ENCODE data around the gene M1AP.

M1AP gene

DNA sequence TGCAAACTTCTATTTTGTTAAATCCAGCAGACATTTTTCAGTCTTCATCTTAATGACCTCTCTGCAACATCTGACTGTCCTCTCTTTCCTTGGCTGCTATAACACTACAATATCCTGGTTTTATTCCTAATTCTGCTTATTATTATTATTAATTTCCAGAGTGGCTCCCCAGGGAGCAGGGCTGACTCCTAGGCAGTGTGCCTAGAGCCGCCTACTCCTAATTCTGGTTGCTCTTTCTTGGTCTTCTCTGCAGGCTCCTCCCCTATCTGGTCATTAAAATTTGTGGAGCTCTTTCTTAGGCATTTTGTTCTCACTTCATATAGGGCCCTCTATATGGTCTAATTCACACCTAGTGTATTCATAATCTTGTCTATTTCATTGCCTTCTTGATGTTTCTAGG is 105.2 kb downstream of the M1AP start:
- no peak for DNase-seq

DNA sequence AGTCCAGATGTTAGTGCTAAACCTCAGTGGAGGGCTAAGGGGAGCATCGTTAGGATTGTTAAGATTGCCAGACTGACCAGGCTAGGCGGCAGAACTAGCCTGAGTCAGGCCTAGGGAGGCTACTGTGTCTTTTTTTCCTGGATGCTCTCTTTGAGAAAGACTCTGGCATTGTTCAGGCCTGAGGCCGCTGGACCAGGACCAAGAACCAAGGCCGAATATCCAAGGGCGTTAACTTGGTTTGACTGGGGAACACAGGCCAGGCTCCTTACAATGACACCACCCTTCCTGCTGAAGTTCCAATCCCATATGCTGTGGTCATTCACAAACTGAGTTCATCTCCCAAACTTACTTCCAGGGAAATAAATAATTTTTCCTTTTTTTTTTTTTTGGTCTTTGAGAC is 107.8 kb downstream of the M1AP start:
- no peak for DNase-seq

- no peak for DNase-seq
Measured at GRCh38 chr2:74538881-74539339, 109.2 kb downstream of the M1AP start.

DNA sequence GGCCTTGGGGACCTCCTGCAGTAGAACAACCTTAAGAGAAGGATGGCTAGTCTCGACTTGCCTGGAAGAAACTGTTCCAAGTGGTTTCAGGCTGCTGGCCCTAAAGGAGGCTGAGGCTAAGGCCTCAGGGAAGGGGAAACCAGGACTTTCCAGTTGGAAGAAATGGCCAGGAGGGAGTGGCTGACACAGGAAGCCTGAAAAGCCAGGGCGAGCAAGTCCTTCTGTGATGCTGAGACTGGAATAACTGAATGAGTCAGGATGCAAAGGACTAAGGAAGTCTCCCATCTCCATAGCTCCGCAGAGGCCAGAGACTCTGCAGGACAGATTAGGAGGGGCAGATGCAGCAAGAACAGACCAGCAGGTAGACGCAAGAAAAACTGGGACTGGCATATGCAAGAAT is 111.0 kb downstream of the M1AP start:
- no peak for DNase-seq

DNA sequence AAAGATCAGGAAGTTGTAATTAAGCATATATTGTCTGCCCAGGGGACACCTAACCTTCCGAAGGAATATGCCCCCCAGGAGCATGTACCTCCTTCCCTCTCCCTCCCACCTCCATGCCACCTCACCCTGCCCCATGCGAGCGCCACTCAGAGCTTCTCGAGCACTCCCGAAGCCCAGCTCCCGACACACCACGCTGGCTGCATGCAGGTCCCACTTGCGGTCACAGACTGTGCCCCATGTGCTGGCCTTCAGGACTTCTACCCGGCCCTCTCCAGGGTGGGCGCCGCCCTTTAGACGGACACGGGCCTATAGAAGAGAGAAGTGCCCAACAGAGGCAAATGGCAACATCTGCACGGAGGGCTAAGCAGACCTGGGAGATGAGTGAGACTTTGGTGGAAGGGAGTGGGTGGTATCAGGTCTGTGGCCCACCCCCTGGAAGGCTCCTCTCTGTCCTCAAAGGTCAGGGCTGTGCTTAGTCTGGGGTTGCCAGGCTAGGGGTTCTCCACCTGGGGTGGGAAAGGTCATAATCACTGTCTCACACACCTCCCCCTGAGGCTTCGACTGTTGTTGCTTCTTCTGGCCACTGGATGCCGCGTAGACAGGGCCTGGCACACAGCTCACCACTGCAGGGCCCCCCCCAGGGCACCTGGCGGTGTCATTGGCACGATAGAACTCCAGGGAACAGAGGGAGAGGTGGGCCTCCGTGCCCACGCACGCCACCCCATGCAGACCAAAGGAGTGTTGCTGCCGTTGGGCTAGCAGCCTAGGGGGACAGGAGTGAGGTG is 111.8 kb downstream of the M1AP start:
- no peak for DNase-seq

GRCh38 chr2:74535440-74535965 is 112.6 kb downstream of the M1AP start:
- DNase-seq = no peak

DNA sequence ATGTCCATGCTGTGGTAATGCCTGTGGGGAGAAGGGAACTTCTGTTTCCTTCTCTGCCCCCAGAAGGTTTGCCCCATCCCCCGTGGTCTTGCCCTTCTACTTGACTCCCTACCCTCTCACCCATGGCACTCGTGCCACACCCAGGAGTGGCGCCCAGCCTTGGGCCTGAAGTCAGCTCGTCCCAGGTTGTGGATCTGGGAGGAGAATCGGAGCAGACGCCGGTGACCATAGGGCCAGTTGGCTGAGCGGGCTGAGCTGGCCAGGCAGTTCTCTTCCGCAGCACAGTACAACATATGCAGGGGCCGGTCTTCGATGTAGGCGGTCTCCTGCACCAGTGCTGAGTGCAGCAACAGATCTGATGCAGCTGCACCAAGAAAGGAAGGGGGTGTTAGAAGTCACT is 113.7 kb downstream of the M1AP start:
- DNase-seq = no peak

DNA sequence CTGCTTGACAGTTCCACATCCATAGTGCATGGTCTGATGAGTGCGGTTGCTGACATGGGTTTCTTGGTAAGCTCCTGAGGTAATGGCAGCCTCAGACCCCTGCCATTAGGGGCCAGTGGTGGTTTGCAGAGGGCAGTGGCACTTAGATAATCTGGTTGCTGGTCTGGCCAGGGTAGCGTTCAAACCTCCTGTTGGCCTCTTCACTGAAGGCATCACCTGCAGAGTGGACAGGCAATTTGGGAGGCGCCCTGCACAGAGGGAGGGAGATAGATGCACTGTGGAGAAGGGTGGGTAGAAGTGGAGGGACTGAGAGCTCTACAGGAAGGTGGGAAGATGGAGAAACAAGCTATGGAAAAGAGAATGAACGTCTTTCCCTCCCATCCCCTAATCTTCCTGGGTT is 114.7 kb downstream of the M1AP start:
- no peak for DNase-seq

DNA sequence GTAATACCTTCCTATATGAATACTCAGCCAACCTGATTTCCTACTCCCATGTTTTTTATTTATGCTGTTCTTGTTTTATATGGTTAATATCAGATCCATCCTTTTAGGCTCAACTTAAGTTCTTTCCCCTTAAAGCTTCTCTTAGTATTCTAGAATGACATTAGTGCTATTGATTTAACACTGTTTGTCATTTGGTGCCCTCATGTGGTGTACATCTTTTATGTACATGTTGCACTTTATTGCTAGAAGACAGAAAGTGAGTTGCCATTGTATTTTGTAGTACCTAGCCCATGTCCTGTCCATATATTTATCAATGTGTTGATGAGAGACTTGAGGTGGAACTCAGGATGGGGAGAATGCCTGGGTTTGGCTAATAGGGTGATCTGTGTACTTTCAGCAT is 115.9 kb downstream of the M1AP start:
- peak; percentile 68 for DNase-seq

DNA sequence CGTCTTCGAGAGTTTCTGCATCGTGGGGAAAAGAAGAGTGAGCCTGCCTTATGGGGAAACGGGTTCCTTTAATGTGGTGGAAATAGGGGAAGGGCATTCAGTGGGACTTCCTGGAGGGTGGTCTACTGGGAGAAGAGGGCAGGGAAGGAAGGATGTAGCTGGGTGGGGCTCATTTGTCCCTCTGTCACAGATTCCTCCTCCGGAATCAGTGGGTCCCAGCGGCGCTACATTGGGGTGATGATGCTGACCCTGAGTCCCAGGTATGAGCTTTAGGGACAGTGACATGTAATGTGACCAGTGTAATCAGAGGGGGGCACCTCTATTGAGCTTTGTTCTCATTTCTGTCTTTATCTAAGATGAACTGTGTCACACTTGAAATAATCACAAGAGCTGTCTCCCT is 116.5 kb downstream of the M1AP start:
- no peak for DNase-seq

DNA sequence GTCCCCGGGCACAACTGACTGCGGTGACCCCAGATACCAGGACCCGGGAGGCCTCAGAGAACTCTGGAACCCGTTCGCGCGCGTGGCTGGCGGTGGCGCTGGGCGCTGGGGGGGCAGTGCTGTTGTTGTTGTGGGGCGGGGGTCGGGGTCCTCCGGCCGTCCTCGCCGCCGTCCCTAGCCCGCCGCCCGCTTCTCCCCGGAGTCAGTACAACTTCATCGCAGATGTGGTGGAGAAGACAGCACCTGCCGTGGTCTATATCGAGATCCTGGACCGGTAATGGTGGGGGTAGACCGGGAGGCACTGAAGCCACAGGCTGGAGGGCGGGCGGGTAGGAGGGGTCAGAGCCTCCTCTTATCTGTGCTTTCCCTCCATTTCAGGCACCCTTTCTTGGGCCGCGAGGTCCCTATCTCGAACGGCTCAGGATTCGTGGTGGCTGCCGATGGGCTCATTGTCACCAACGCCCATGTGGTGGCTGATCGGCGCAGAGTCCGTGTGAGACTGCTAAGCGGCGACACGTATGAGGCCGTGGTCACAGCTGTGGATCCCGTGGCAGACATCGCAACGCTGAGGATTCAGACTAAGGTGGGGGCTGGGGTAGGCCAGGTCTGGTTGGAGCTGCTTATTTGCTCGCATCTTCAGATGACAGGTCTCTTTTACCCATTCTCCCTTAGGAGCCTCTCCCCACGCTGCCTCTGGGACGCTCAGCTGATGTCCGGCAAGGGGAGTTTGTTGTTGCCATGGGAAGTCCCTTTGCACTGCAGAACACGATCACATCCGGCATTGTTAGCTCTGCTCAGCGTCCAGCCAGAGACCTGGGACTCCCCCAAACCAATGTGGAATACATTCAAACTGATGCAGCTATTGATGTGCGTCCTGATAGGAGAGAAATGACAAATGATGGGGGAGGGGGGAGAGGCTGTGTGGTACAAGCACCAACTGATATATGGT is 117.6 kb downstream of the M1AP start:
- DNase-seq = peak; percentile 33

- peak; percentile 97 for DNase-seq
Measured at GRCh38 chr2:74529357-74530238, 118.5 kb downstream of the M1AP start, which contains the start of the genes AUP1 and HTRA2. Gene AUP1 (minus strand): TSS chr2:74529706. CDS start chr2:74529629, 77 bp downstream. Gene HTRA2 (plus strand): TSS chr2:74529933. CDS start chr2:74530007, 74 bp downstream.

DNA sequence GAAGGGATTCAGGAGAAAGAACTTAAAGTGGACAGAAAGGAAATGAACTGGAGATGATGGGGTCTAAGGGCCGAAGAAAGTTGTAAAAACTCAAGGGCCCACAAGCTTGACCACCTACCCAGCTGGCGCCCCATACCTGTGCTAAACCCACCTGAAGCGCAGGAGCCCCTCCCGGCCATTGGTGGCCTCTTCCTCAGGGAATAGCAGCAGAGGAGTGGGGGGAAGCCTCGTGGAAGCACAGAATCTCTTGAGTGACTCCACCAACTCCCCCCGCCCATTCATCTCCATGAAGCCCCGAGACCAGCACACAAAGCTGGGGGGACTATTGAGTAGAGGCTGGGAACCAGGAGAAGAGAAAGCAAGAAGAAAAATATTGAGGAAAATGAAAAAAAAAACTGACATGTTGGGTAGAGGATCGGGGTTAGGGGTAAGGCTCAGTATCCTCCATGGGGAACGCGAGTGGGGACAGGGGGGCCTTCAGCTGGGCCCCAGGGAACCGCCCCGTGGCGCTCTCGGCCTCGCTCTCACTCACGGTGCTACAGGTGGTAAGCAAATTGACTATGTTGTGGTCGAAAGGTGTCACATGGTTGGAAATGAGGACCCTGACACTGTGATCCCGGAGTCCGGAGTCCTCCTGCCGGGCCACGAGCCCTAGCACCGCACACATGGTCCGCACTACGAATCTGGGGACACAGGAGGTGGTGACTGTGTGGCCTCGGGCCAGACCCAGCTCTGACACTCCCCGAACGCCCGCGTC is 119.4 kb downstream of the M1AP start:
- no peak for DNase-seq

DNA sequence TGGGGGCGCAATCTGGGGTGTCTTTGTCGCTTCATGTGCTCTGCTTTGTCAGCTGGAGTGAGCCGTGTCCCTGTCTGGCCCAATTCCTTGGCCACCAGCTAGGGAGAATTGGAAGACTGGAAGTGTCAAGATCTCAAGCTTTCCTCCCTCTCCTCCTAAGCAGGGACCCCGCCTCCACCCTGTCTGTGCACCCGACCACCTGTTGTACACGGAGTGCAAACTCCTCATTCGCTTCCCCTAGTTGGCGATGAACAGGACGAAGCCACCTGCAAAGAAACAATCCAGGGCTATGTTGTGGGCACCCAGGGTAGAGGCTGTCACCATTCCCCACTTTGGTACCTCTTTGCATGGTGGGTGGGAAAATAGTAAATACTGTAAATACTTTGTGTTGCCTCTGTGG is 120.4 kb downstream of the M1AP start:
- DNase-seq = no peak

DNA sequence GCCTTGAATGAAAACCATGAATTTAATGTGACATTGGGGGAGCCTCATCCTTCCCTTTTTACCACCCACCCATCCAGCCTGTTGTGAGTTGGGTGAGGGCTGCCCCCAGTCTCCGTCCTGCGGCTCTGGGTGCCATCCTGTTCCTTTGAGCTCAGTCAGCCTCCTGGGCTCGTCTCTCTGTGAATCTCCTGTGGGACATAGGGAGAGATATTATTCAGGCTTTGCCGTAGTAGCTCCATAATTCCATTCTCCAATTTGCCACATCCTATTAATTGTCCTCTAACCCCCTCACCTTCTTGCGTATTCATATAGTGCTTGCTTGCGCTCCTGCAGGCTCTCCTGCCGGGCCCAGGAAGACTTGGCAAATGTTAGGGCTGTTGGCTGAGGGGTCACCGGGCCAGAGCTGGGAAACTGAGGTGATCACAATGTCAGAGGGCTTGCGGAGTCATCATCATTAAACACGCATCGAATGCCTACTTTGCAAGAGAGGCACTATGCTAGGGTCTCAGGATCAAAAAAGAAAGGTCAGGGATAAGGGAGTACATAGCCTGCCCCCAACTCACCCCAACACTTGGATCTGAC is 121.4 kb downstream of the M1AP start:
- DNase-seq = no peak

GRCh38 chr2:74525717-74526648 is 122.1 kb downstream of the M1AP start, which contains the start of gene DQX1:
Gene DQX1 (minus strand): TSS chr2:74526231. CDS start chr2:74525729, 502 bp downstream.
- peak; percentile 98 for DNase-seq

- DNase-seq = no peak
Measured at GRCh38 chr2:74524955-74525716, 123.0 kb downstream of the M1AP start.

DNA sequence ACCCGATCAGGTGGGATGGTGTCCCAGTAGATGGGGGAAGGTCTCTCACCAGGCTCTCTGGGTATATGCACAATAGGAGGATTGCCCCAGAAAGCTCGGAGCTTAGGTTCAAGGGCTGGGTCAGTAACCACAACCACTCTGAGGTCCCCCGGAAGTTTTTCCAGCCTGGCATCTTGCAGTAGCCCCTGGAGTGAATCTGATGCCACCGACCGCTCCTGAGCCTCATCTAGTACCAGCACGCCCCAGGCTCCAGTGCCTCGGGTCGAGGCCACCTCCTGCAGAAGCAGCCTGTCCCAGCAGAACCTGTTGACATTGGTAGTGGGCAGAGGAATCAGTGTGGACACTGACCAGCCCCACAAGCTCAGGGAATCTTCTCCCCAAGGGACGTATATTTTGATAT is 124.1 kb downstream of the M1AP start:
- DNase-seq = no peak

DNA sequence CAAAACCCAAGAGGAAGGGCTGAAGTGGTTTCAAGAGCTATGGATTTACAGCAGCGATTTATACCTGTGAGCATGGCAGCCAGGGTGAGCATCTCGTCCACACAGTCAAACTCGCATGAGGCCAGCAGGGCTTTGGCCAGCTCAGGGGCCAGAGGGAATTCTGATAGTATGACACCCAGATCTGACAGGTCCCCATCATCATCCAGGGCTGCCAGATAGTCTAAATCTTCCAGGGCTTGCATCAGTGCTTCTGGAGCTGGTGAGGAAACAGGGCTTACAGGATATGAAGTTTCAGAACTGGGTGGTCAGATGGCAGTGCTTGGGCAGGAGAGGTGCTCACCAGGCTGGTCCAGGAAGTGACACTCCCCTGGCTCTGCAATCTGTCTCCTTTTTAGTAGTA is 125.6 kb downstream of the M1AP start:
- DNase-seq = no peak
